SK-N-SH (cell line): Measurements from ENCODE around the gene PITPNM3. TPM values are rescaled to one million over a fixed set of nuclear protein-coding genes. Genes with fewer than 3 reads are reported as not detected.

ENCODE experiments used
- CTCF ChIA-PET: fragments of 300-600, 350-600 bp; formaldehyde crosslinking; extraction: SDS; loops from one replicate; lab custom pipeline; 2021; lab: Yijun Ruan, JAX
- POLR2A ChIA-PET: fragments of 350-600 bp; sonication (Branson Sonifier 250); formaldehyde crosslinking; extraction: SDS; loops from one replicate; lab custom pipeline; 2020; ENCODE audit warnings: antibody characterized with exemption, inconsistent platforms; lab: Yijun Ruan, JAX
- DNase-seq: peaks from one replicate; pipeline ENCODE4 v3.0.0; 2012
- H2AFZ ChIP-seq: fragments of 200-600 bp; sonication (generic); 2 replicates; pipeline ENCODE4 v1.8.1; 2016; ENCODE audit warnings: antibody characterized with exemption, mild to moderate bottlenecking, low read depth
- H3F3A ChIP-seq: fragments of 200-600 bp; sonication (generic); replicated peaks from 2 replicates; pipeline ENCODE3; 2016; ENCODE audit warnings: antibody characterized with exemption, mild to moderate bottlenecking; ENCODE audit not compliant: insufficient read depth
- H3K27ac ChIP-seq, 2 experiments: fragments of 200-500 bp in 1 of 2; fragments of 200-600 bp in 1 of 2; sonication (Bioruptor generic) in 1 of 2; sonication (generic), shearing (Covaris generic) in 1 of 2; 2 replicates each; pipeline versions ENCODE4 v1.5.1 to v1.6.1; 2014 to 2016; ENCODE audit warnings: low read depth in 2 of 2, inconsistent platforms in 1 of 2, low read length in 1 of 2, mild to moderate bottlenecking in 1 of 2, mixed read lengths in 1 of 2
- H3K27me3 ChIP-seq: fragments of 200-600 bp; sonication (generic), shearing (Covaris generic); 2 replicates; pipeline ENCODE4 v1.6.1; 2016; ENCODE audit warnings: mixed run types; ENCODE audit not compliant: insufficient read depth
- H3K36me3 ChIP-seq, 2 experiments: fragments of 200-500 bp in 1 of 2; fragments of 200-600 bp in 1 of 2; sonication (Bioruptor generic) in 1 of 2; sonication (generic) in 1 of 2; replicated peaks in 1 of 2; 2 replicates each; pipeline versions ENCODE3 to v1.5.1; 2014 to 2016; ENCODE audit warnings: low read length in 1 of 2, mild to moderate bottlenecking in 1 of 2; ENCODE audit not compliant: insufficient read depth in 2 of 2, control insufficient read depth in 1 of 2
- H3K4me1 ChIP-seq, 2 experiments: fragments of 200-500 bp in 1 of 2; fragments of 200-600 bp in 1 of 2; sonication (Bioruptor generic) in 1 of 2; sonication (generic), shearing (Covaris generic) in 1 of 2; 2 replicates each; pipeline versions ENCODE4 v1.5.1 to v1.6.1; 2014 to 2016; ENCODE audit warnings: low read depth in 1 of 2, low read length in 1 of 2, mixed run types in 1 of 2; ENCODE audit not compliant: insufficient read depth in 2 of 2, control insufficient read depth in 1 of 2
- H3K4me2 ChIP-seq: fragments of 200-600 bp; sonication (generic), shearing (Covaris generic); 2 replicates; pipeline ENCODE4 v1.6.1; 2017; ENCODE audit warnings: mixed run types
- H3K4me3 ChIP-seq, 2 experiments: fragments of 200-500 bp in 1 of 2; fragments of 200-600 bp in 1 of 2; sonication (Bioruptor generic) in 1 of 2; sonication (generic), shearing (Covaris generic) in 1 of 2; 2 replicates each; pipeline versions ENCODE4 v1.5.1 to v1.8.1; 2014 to 2016; ENCODE audit warnings: low read depth in 2 of 2, inconsistent platforms in 1 of 2, low read length in 1 of 2, mild to moderate bottlenecking in 1 of 2, mixed read lengths in 1 of 2, moderate library complexity in 1 of 2
- H3K79me2 ChIP-seq: fragments of 200-600 bp; sonication (generic); 2 replicates; pipeline ENCODE4 v1.8.1; 2017; ENCODE audit warnings: mild to moderate bottlenecking; ENCODE audit not compliant: insufficient read depth
- H3K9ac ChIP-seq: fragments of 200-600 bp; sonication (generic); 2 replicates; pipeline ENCODE4 v1.6.1; 2017; ENCODE audit warnings: mixed run types
- H3K9me2 ChIP-seq: fragments of 200-600 bp; sonication (generic); 2 replicates; pipeline ENCODE4 v1.6.1; 2017; ENCODE audit warnings: mixed run types
- H3K9me3 ChIP-seq: fragments of 200-600 bp; sonication (generic); 2 replicates; pipeline ENCODE4 v1.6.1; 2017; ENCODE audit warnings: mixed run types, mild to moderate bottlenecking, moderate library complexity
- H4K20me1 ChIP-seq: fragments of 200-600 bp; sonication (generic); 2 replicates; pipeline ENCODE4 v1.6.1; 2017; ENCODE audit warnings: mild to moderate bottlenecking, mixed run types; ENCODE audit not compliant: insufficient read depth
- CHD2 ChIP-seq: fragments of 150-350 bp; IDR thresholded peaks from 2 replicates; pipeline ENCODE4 v1.6.1; 2018; ENCODE audit warnings: low read length; ENCODE audit not compliant: partially characterized antibody
- ELF1 ChIP-seq: IDR thresholded peaks from 2 replicates; pipeline ENCODE4 v1.4.0; 2012
- EP300 ChIP-seq, 2 experiments: IDR thresholded peaks; 2 replicates each; pipeline versions ENCODE4 v1.4.0 to v1.6.1; 2012; ENCODE audit warnings: borderline replicate concordance in 1 of 2, low read depth in 1 of 2, low read length in 1 of 2
- EZH2phosphoT487 ChIP-seq: fragments of 200-600 bp; sonication (generic); IDR thresholded peaks from 2 replicates; pipeline ENCODE4 v1.6.1; 2017; ENCODE audit warnings: low read depth, mixed run types, mild to moderate bottlenecking, antibody characterized with exemption, moderate library complexity, borderline replicate concordance
- FOSL2 ChIP-seq: IDR thresholded peaks from 2 replicates; pipeline ENCODE4 v1.4.0; 2012; ENCODE audit warnings: low read depth, mild to moderate bottlenecking, moderate library complexity, borderline replicate concordance
- FOXM1 ChIP-seq: IDR thresholded peaks from 2 replicates; pipeline ENCODE4 v1.4.0; 2012; ENCODE audit warnings: low read depth, mild to moderate bottlenecking
- GABPA ChIP-seq: IDR thresholded peaks from 2 replicates; pipeline ENCODE4 v1.4.0; 2012; ENCODE audit warnings: low read depth, mild to moderate bottlenecking
- IRF3 ChIP-seq: fragments of 150-350 bp; IDR thresholded peaks from 2 replicates; pipeline ENCODE4 v1.6.1; 2016; ENCODE audit warnings: mild to moderate bottlenecking, low read depth, low read length
- NFIC ChIP-seq: IDR thresholded peaks from 2 replicates; pipeline ENCODE4 v1.4.0; 2012; ENCODE audit warnings: borderline replicate concordance
- NRF1 ChIP-seq: IDR thresholded peaks from 2 replicates; pipeline ENCODE4 v1.6.1; 2012; ENCODE audit warnings: low read depth, mild to moderate bottlenecking, low read length
- POLR2AphosphoS5 ChIP-seq: IDR thresholded peaks from 2 replicates; pipeline ENCODE4 v1.6.1; 2012; ENCODE audit warnings: low read depth, low read length
- REST ChIP-seq: IDR thresholded peaks from 2 replicates; pipeline ENCODE4 v1.6.1; 2012; ENCODE audit warnings: mild to moderate bottlenecking, low read depth, low read length, moderate library complexity
- RFX5 ChIP-seq: IDR thresholded peaks from 2 replicates; pipeline ENCODE4 v1.6.1; 2012; ENCODE audit warnings: mild to moderate bottlenecking, improper control_type of control experiment, low read length
- RXRA ChIP-seq: IDR thresholded peaks from 2 replicates; pipeline ENCODE4 v1.4.0; 2012; ENCODE audit warnings: low read depth, mild to moderate bottlenecking, borderline replicate concordance
- TEAD4 ChIP-seq: IDR thresholded peaks from 2 replicates; pipeline ENCODE4 v1.4.0; 2012; ENCODE audit warnings: mild to moderate bottlenecking, borderline replicate concordance; ENCODE audit not compliant: insufficient read depth
- USF1 ChIP-seq: IDR thresholded peaks from 2 replicates; pipeline ENCODE4 v1.4.0; 2012; ENCODE audit warnings: low read depth, borderline replicate concordance
- USF2 ChIP-seq: fragments of 150-350 bp; IDR thresholded peaks from 2 replicates; pipeline ENCODE4 v1.6.1; 2017; ENCODE audit warnings: antibody characterized with exemption, low read length, low read depth, borderline replicate concordance
- YY1 ChIP-seq: IDR thresholded peaks from 2 replicates; pipeline ENCODE4 v1.4.0; 2012; ENCODE audit warnings: low read depth, mild to moderate bottlenecking
- WGBS: methylation state at CpG from one replicate; pipeline ENCODE4 v1.1.6; 2017; ENCODE audit warnings: low lambda C conversion rate; 5-methylcytosine and 5-hydroxymethylcytosine counted together
- polyA plus RNA-seq, 3 experiments: library from polyadenylated mRNA; depleted of rRNA; stranded (reverse); fragments of >200 nt; gene quantifications; 2 replicates each; pipeline ENCODE4 v1.2.3, GENCODE V29; 2012

PITPNM3 gene
- polyA plus RNA-seq, 1 of the 3 experiments (the other 2 are of a cell fraction) = 0.82 TPM

- Histone ChIP-seq H3K27ac (no peak overlapping the region), H3K4me3 (no peak overlapping the region), H3K9me2 (no peaks in the 10 kb centered on the region), H3K9me3 (no peaks in the 10 kb centered on the region), H2AFZ (no peak overlapping the region), H3K4me1 (peaks cover 0 to 6% of the 10 kb centered on the region in 2 experiments; a peak in 1 of 4 replicates), H3K27me3 (no peaks in the 10 kb centered on the region), H3K4me2 (no peak overlapping the region), H3K9ac (no peak overlapping the region), H3K79me2 (no peaks in the 10 kb centered on the region), H4K20me1 (no peaks in the 10 kb centered on the region), H3K36me3 (no peaks in the 10 kb centered on the region)
- DNase-seq = no peak
- ChIA-PET CTCF (no interaction called here), POLR2A (no interaction called here)
- no peak for TF ChIP-seq FOSL2
- TF ChIP-seq TEAD4 = no peak
- TF ChIP-seq POLR2AphosphoS5 = no peak
- TF ChIP-seq, all 33 proteins: peak for 0
- WGBS = 47% methylated on average over 3 of the region's 3 CpGs
- peaks cover 6% of the 10 kb centered on the region for H3F3A ChIP-seq
Measured at GRCh38 chr17:6560496-6560895, 4.1 kb upstream of the PITPNM3 start.

- ChIA-PET CTCF (interaction anchor here (1.6 kb wide), 1 partner anchor 87 kb away, joined by 5 read pairs; no protein-coding TSS in a partner anchor), POLR2A (interaction anchor here (0.6 kb wide), 1 partner anchor 9 kb away, joined by 3 read pairs; no protein-coding TSS in a partner anchor)
- Histone ChIP-seq H3K79me2 (no peaks in the 10 kb centered on the region), H3F3A (peaks cover 6% of the 10 kb centered on the region), H4K20me1 (no peaks in the 10 kb centered on the region), H3K9me2 (no peaks in the 10 kb centered on the region), H3K27ac (no peak overlapping the region), H3K9me3 (no peaks in the 10 kb centered on the region), H3K4me1 (peaks cover 0 to 9% of the 10 kb centered on the region in 2 experiments; a peak in 1 of 4 replicates), H3K27me3 (no peaks in the 10 kb centered on the region), H3K4me2 (no peak overlapping the region), H3K9ac (no peak overlapping the region), H3K4me3 (no peak overlapping the region), H3K36me3 (no peaks in the 10 kb centered on the region), H2AFZ (no peak overlapping the region)
- WGBS = 60% methylated on average over 2 of the region's 5 CpGs
- no peak for TF ChIP-seq CHD2
- no peak for TF ChIP-seq POLR2AphosphoS5
- no peak for TF ChIP-seq REST
- no peak for TF ChIP-seq RFX5
- no peak for TF ChIP-seq RXRA
- no peak for TF ChIP-seq EZH2phosphoT487
- no peak for TF ChIP-seq USF1
- TF ChIP-seq USF2 = no peak
- no peak for TF ChIP-seq IRF3
- TF ChIP-seq NRF1 = no peak
- no peak for TF ChIP-seq ELF1
- TF ChIP-seq YY1 = no peak
- no peak for TF ChIP-seq EP300 (IDR thresholded peaks at IDR 0.05; ENCODE audit: borderline replicate concordance in 1 of 2, low read depth in 1 of 2, low read length in 1 of 2)
- no peak for TF ChIP-seq FOXM1
- TF ChIP-seq GABPA = no peak
- no peak for TF ChIP-seq NFIC
- TF ChIP-seq TEAD4 = no peak
- DNase-seq = no peak
Measured at GRCh38 chr17:6559753-6560215, 3.4 kb upstream of the PITPNM3 start.
